GM21723 (cell line): ENCODE results near the gene PCDHB8.
"Not testable (repeated sequence)": the region's sequence is repeated elsewhere in the genome, so short reads cannot be mapped to it uniquely, and the experiment has no call there.

Experiments
- ATAC-seq: cut with Tn5 transposase; IDR thresholded peaks from one replicate; pipeline ENCODE4 v1.9.1; 2021; ENCODE audit warnings: mild to moderate bottlenecking, moderate library complexity; ENCODE audit not compliant: unreplicated experiment

PCDHB8 gene

GRCh38 chr5:141177577-141178191, at the start of gene PCDHB8:
TSS of gene PCDHB8 (plus strand) at chr5:141177790. CDS start at chr5:141178035, 245 bp downstream.
- ATAC-seq = not testable (repeated sequence)

GRCh38 chr5:141135030-141135717, 42.4 kb upstream of the PCDHB8 start, which contains the start of gene PCDHB5:
TSS of gene PCDHB5 (plus strand) at chr5:141135206. CDS start at chr5:141135435, 229 bp downstream.
- no peak for ATAC-seq

GRCh38 chr5:141135718-141136266, 41.8 kb upstream of the PCDHB8 start:
- ATAC-seq = no peak

- not testable (repeated sequence) for ATAC-seq
These were observed 40.2 kb upstream of the PCDHB8 start for GRCh38 chr5:141137346-141137745.

GRCh38 chr5:141149812-141150211, 27.8 kb upstream of the PCDHB8 start, which contains the start of gene PCDHB6:
TSS of gene PCDHB6 (plus strand) at chr5:141150057. CDS start at chr5:141150258, 201 bp downstream.
- ATAC-seq = no peak

GRCh38 chr5:141150224-141150992, 27.2 kb upstream of the PCDHB8 start:
- ATAC-seq = no peak

GRCh38 chr5:141150993-141151325, 26.6 kb upstream of the PCDHB8 start:
- ATAC-seq = no peak

GRCh38 chr5:141151632-141152031, 26.0 kb upstream of the PCDHB8 start:
- ATAC-seq = not testable (repeated sequence)

- ATAC-seq = not testable (repeated sequence)
These were observed 25.5 kb upstream of the PCDHB8 start for GRCh38 chr5:141152096-141152495.

GRCh38 chr5:141155540-141156374, 21.8 kb upstream of the PCDHB8 start:
- no peak for ATAC-seq

- not testable (repeated sequence) for ATAC-seq
These were observed 20.2 kb upstream of the PCDHB8 start for GRCh38 chr5:141157356-141157755.

GRCh38 chr5:141157901-141158300, 19.7 kb upstream of the PCDHB8 start:
- not testable (repeated sequence) for ATAC-seq

- ATAC-seq = no peak
These were observed 5.0 kb upstream of the PCDHB8 start, which contains the start of gene PCDHB7 for GRCh38 chr5:141172381-141173204. TSS of gene PCDHB7 (plus strand) at chr5:141172644. CDS start at chr5:141172836, 192 bp downstream.

GRCh38 chr5:141174291-141175104, 3.1 kb upstream of the PCDHB8 start:
- not testable (repeated sequence) for ATAC-seq

- no peak for ATAC-seq
These were observed 1.7 kb upstream of the PCDHB8 start for GRCh38 chr5:141175933-141176332.

GRCh38 chr5:141179371-141179770, 1.8 kb downstream of the PCDHB8 start:
- ATAC-seq = not testable (repeated sequence)

GRCh38 chr5:141179876-141180275, 2.3 kb downstream of the PCDHB8 start:
- not testable (repeated sequence) for ATAC-seq

GRCh38 chr5:141180313-141180712, 2.7 kb downstream of the PCDHB8 start:
- no peak for ATAC-seq
